K562 (cell line): Measurements from ENCODE around the gene KMT2C. TPM values are rescaled to one million over a fixed set of nuclear protein-coding genes. Genes with fewer than 3 reads are reported as not detected.

Experiments
- ATAC-seq: fragments of 200-7000 bp; cut with Tn5 transposase; 3 replicates; pipeline ENCODE4 v1.9.1; 2020; ENCODE audit warnings: moderate library complexity
- BruUV-seq: library from RNA; stranded (reverse); fragments of 400-500 nt; replicated peaks from 2 replicates; lab custom pipeline; 2021; lab: Mats Ljungman, UMichigan
- CTCF ChIA-PET: fragments of 300-600 bp; formaldehyde crosslinking; extraction: SDS; loops from one replicate; lab custom pipeline; 2021; ENCODE audit warnings: low intra/inter-chr PET ratio; lab: Yijun Ruan, JAX
- POLR2A ChIA-PET: fragments of 300-600, 350-650 bp; sonication (Branson Sonifier 250); formaldehyde crosslinking; extraction: SDS; loops from one replicate; lab custom pipeline; 2021; ENCODE audit warnings: antibody characterized with exemption, inconsistent platforms; lab: Yijun Ruan, JAX
- DNase-seq, 4 experiments: peaks; one replicate each; pipeline versions ENCODE4 v3.0.0 to v3.0.0-alpha.2; 2011 to 2018; ENCODE audit warnings: low spot score in 3 of 4, mixed read lengths in 3 of 4; ENCODE audit errors: extremely low read depth in 1 of 4
- FAIRE-seq: peaks from 2 replicates; lab custom pipeline; 2011; peaks lifted over from hg19 to GRCh38; lab: Jason Lieb, UNC
- H2AFZ ChIP-seq: 2 replicates; pipeline ENCODE4 v1.6.0; 2011; ENCODE audit warnings: low read depth, low read length, control low read depth, inconsistent platforms
- H3K27ac ChIP-seq: fragments of 200-600 bp; 3 replicates; pipeline ENCODE4 v1.8.0; 2011; ENCODE audit warnings: low read depth, mild to moderate bottlenecking, control low read depth, inconsistent platforms, low read length, moderate library complexity, mixed read lengths; ENCODE audit errors: extremely low read depth
- H3K27me3 ChIP-seq, 2 experiments: fragments of 300-600 bp in 1 of 2; 2 replicates in 1 of 2; 3 replicates in 1 of 2; pipeline versions ENCODE4 v1.6.0 to v1.8.0; 2011; ENCODE audit warnings: inconsistent platforms in 2 of 2, low read length in 2 of 2, mild to moderate bottlenecking in 1 of 2, mixed read lengths in 1 of 2, moderate library complexity in 1 of 2; ENCODE audit not compliant: control insufficient read depth in 2 of 2, insufficient read depth in 2 of 2
- H3K36me3 ChIP-seq: fragments of 300-600 bp; 3 replicates; pipeline ENCODE4 v1.8.0; 2011; ENCODE audit warnings: mild to moderate bottlenecking, low read length, inconsistent platforms; ENCODE audit not compliant: control insufficient read depth, insufficient read depth
- H3K4me1 ChIP-seq, 2 experiments: fragments of 200-600 bp in 1 of 2; replicated peaks in 1 of 2; 2 replicates in 1 of 2; 3 replicates in 1 of 2; pipeline versions ENCODE4 v1.5.1 to v1.8.0; 2011; ENCODE audit warnings: inconsistent platforms in 2 of 2, low read length in 2 of 2, mild to moderate bottlenecking in 1 of 2, mixed read lengths in 1 of 2, moderate library complexity in 1 of 2; ENCODE audit not compliant: control insufficient read depth in 2 of 2, insufficient read depth in 2 of 2
- H3K4me2 ChIP-seq: 2 replicates; pipeline ENCODE4 v1.6.1; 2011; ENCODE audit warnings: low read length, control low read depth, inconsistent platforms, mixed read lengths; ENCODE audit not compliant: insufficient read depth
- H3K4me3 ChIP-seq: fragments of 200-600 bp; sonication (generic), shearing (Covaris generic); 2 replicates; pipeline ENCODE4 v1.5.1; 2016; ENCODE audit warnings: control low read depth, inconsistent platforms
- H3K79me2 ChIP-seq: fragments of 200-600 bp; 3 replicates; pipeline ENCODE4 v1.8.0; 2011; ENCODE audit warnings: low read length, inconsistent platforms; ENCODE audit not compliant: control insufficient read depth, insufficient read depth
- H3K9ac ChIP-seq, 2 experiments: 2 replicates each; pipeline versions ENCODE4 v1.6.0 to v1.6.1; 2011; ENCODE audit warnings: low read depth in 2 of 2, low read length in 2 of 2, control low read depth in 1 of 2, inconsistent platforms in 1 of 2, mild to moderate bottlenecking in 1 of 2, mixed read lengths in 1 of 2; ENCODE audit not compliant: insufficient read depth in 1 of 2
- H3K9me1 ChIP-seq: one replicate; pipeline ENCODE4 v1.6.0; 2011; ENCODE audit warnings: inconsistent platforms, mild to moderate bottlenecking, low read length, moderate library complexity; ENCODE audit not compliant: control insufficient read depth, insufficient read depth
- H3K9me3 ChIP-seq: replicated peaks from 2 replicates; pipeline ENCODE4 v1.5.1; 2011; ENCODE audit warnings: low read depth, low read length, inconsistent platforms; ENCODE audit not compliant: control insufficient read depth, insufficient read depth
- H4K20me1 ChIP-seq: replicated peaks from 2 replicates; pipeline ENCODE4 v1.6.1; 2011; ENCODE audit warnings: low read length, inconsistent platforms, mixed read lengths; ENCODE audit not compliant: control insufficient read depth, insufficient read depth
- C11orf30 ChIP-seq: fragments of 450-650 bp; IDR thresholded peaks from 2 replicates; pipeline ENCODE4 v1.6.1; 2016; ENCODE audit warnings: low read depth, mild to moderate bottlenecking
- EHMT2 ChIP-seq: fragments of 450-650 bp; IDR thresholded peaks from 2 replicates; pipeline ENCODE4 v1.6.1; 2018; ENCODE audit warnings: antibody characterized with exemption
- ETV6 ChIP-seq, 3 experiments: fragments of 150-350 bp in 1 of 3; sonication (generic) in 1 of 3; formaldehyde crosslinking in 1 of 3; IDR thresholded peaks; 2 replicates each; pipeline versions ENCODE4 v1.6.1 to v1.8.0; 2014 to 2022; ENCODE audit warnings: borderline replicate concordance in 2 of 3, low read depth in 2 of 3, antibody characterized with exemption in 1 of 3, low read length in 1 of 3, mild to moderate bottlenecking in 1 of 3, missing genetic modification reagents in 1 of 3
- GABPB2 ChIP-seq: fragments of 250-450 bp; sonication (Bioruptor Pico); conservative IDR thresholded peaks from 2 replicates; pipeline ENCODE4 v1.5.1; 2021; ENCODE audit warnings: mild to moderate bottlenecking
- GTF2E2 ChIP-seq: fragments of 200-800 bp; sonication (Bioruptor generic); IDR thresholded peaks from 2 replicates; pipeline ENCODE4 v1.6.1; 2016; ENCODE audit warnings: missing genetic modification characterization, missing compliant biosample characterization
- HMG20A ChIP-seq: fragments of 450-650 bp; formaldehyde crosslinking; conservative IDR thresholded peaks from 2 replicates; pipeline ENCODE4 v1.4.0; 2020; ENCODE audit warnings: mild to moderate bottlenecking, mixed read lengths
- L3MBTL2 ChIP-seq: fragments of 450-650 bp; IDR thresholded peaks from 2 replicates; pipeline ENCODE4 v1.6.1; 2016; ENCODE audit warnings: mild to moderate bottlenecking, moderate library complexity
- NFE2L1 ChIP-seq: fragments of 450-650 bp; IDR thresholded peaks from 2 replicates; pipeline ENCODE4 v1.6.1; 2016; ENCODE audit warnings: missing genetic modification characterization, low read depth, mild to moderate bottlenecking, missing compliant biosample characterization, moderate library complexity, borderline replicate concordance
- POU5F1 ChIP-seq: fragments of 150-350 bp; IDR thresholded peaks from 2 replicates; pipeline ENCODE4 v1.6.1; 2014; ENCODE audit warnings: borderline replicate concordance, low read length, low read depth, mild to moderate bottlenecking; ENCODE audit not compliant: partially characterized antibody
- RBFOX2 ChIP-seq: fragments of 200-400 bp; formaldehyde crosslinking; IDR thresholded peaks from 2 replicates; pipeline ENCODE4 v1.6.1; 2017; ENCODE audit warnings: low read depth, mild to moderate bottlenecking, low read length, moderate library complexity
- SAP30 ChIP-seq: fragments of 200-600 bp; sonication (generic); IDR thresholded peaks from 2 replicates; pipeline ENCODE4 v1.6.1; 2012; ENCODE audit warnings: borderline replicate concordance, low read depth, mild to moderate bottlenecking, moderate library complexity, low read length, control low read depth, inconsistent platforms; ENCODE audit not compliant: insufficient read depth, poor library complexity, severe bottlenecking
- SMARCE1 ChIP-seq: fragments of 450-650 bp; IDR thresholded peaks from 2 replicates; pipeline ENCODE4 v1.7.1; 2016; ENCODE audit warnings: mild to moderate bottlenecking
- ZNF212 ChIP-seq: fragments of 450-650 bp; formaldehyde crosslinking; IDR thresholded peaks from 2 replicates; pipeline ENCODE4 v1.4.0; 2020; ENCODE audit warnings: mild to moderate bottlenecking
- ZNF445 ChIP-seq: fragments of 250-450 bp; sonication (Bioruptor Pico); IDR thresholded peaks from 2 replicates; pipeline ENCODE4 v1.4.0; 2020; ENCODE audit warnings: low read depth, mild to moderate bottlenecking, moderate library complexity
- WGBS: fragments of 100-300 bp; shearing (Covaris generic); methylation state at CpG from one replicate; pipeline ENCODE4 v1.1.6; 2016; ENCODE audit warnings: low coverage, mixed read lengths; ENCODE audit not compliant: insufficient coverage; ENCODE audit errors: missing lambda C conversion rate; 5-methylcytosine and 5-hydroxymethylcytosine counted together
- in situ Hi-C: fragments of 300-500 bp; cut with MboI; formaldehyde crosslinking; loops from 4 replicates; pipeline ENCODE4 v1.15.0; 2018; ENCODE audit warnings: inconsistent platforms, mixed read lengths
- intact Hi-C: fragments of 100-400 bp; cut with micrococcal nuclease; formaldehyde crosslinking; loops from 2 replicates; pipeline ENCODE4 v1.14.2; 2022
- polyA plus RNA-seq, 8 experiments: library from polyadenylated mRNA; depleted of rRNA in 4 of 8; stranded (reverse) in 5 of 8; unstranded in 3 of 8; fragments of >200 nt; fragmentation: Nextera tagmentation in 2 of 8; fragmentation: Illumina TruSeq in 1 of 8; extraction: Ambion mirVana in 2 of 8; extraction: Trizol in 1 of 8; gene quantifications; 2 replicates each; pipeline versions ENCODE4 v1.2.1 to v1.2.3, GENCODE V29; 2011 to 2014; ENCODE audit warnings: inconsistent platforms in 1 of 8, missing spikeins in 1 of 8
- total RNA-seq, 7 experiments: library from RNA; depleted of rRNA in 6 of 7; stranded (reverse); fragments of >200 nt in 6 of 7; fragmentation: Illumina TruSeq in 2 of 7; extraction: Trizol in 2 of 7; gene quantifications; 2 replicates each; pipeline versions ENCODE4 v1.2.1 to v1.2.3, GENCODE V29; 2011 to 2021; ENCODE audit warnings: low replicate concordance in 1 of 7
- TF ChIP-seq, protein P1 (sequence below), 2 experiments: fragments of 450-650 bp in 1 of 2; IDR thresholded peaks; 2 replicates each; pipeline ENCODE4 v1.6.1; 2011 to 2017; ENCODE audit warnings: low read depth in 2 of 2, antibody characterized with exemption in 1 of 2, borderline replicate concordance in 1 of 2, low read length in 1 of 2, mild to moderate bottlenecking in 1 of 2, mixed read lengths in 1 of 2; ENCODE audit not compliant: control insufficient read depth in 1 of 2
- TF ChIP-seq, protein P2 (sequence below): fragments of 450-650 bp; formaldehyde crosslinking; IDR thresholded peaks from 2 replicates; pipeline ENCODE4 v1.4.0; 2022; ENCODE audit warnings: missing genetic modification characterization

KMT2C gene
- total and polyA plus RNA-seq, 9 of the 15 experiments (the other 6 are each of a cell fraction or from before 2014, with no cell fraction given) = 4.9 to 67.8 (median 27.1) TPM

DNA sequence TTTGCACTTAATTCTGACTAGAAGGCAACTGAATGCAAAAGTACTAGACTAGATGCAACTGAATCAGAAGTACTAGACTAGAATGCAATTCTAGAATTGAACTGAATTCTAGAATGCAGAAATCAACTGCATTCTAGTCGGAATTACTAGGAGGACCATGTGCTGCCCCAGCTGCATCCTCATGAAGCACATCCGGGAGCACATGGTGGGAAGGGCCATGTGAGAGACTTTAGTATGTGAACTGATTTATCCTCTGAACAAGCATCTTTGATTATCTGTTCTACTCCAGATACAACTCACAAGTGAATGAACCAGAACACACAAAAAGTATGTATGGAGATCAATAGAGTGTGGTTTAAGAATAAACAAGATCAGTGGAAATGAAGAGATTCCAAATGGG lies 295.2 kb downstream of the KMT2C start:
- Histone ChIP-seq H3K79me2 (no peaks in the 10 kb centered on the region), H3K4me2 (no peak overlapping the region), H3K9me3 (no peaks in the 10 kb centered on the region), H3K4me3 (no peak overlapping the region), H3K4me1 (no peaks in the 10 kb centered on the region)
- CTCF ChIA-PET = no interaction called here
- no peak for DNase-seq
- no peak for FAIRE-seq
- TF ChIP-seq ETV6 (IDR thresholded peaks at IDR 0.05; ENCODE audit: borderline replicate concordance in 1 of 2, low read depth in 2 of 2, low read length in 1 of 2) (no peak), ETV6 (CRISPR knock-in tag; IDR thresholded peaks at IDR 0.05; ENCODE audit: borderline replicate concordance) (no peak), NFE2L1 (no peak), GABPB2 (CRISPR knock-in tag) (no peak), ZNF212 (CRISPR knock-in tag) (no peak), POU5F1 (no peak), C11orf30 (no peak), EHMT2 (no peak), RBFOX2 (no peak), HMG20A (CRISPR knock-in tag) (no peak), ZNF445 (CRISPR knock-in tag) (no peak), SMARCE1 (no peak), L3MBTL2 (no peak), SAP30 (no peak), GTF2E2 (tag) (no peak)
- TF ChIP-seq, protein P1, sequence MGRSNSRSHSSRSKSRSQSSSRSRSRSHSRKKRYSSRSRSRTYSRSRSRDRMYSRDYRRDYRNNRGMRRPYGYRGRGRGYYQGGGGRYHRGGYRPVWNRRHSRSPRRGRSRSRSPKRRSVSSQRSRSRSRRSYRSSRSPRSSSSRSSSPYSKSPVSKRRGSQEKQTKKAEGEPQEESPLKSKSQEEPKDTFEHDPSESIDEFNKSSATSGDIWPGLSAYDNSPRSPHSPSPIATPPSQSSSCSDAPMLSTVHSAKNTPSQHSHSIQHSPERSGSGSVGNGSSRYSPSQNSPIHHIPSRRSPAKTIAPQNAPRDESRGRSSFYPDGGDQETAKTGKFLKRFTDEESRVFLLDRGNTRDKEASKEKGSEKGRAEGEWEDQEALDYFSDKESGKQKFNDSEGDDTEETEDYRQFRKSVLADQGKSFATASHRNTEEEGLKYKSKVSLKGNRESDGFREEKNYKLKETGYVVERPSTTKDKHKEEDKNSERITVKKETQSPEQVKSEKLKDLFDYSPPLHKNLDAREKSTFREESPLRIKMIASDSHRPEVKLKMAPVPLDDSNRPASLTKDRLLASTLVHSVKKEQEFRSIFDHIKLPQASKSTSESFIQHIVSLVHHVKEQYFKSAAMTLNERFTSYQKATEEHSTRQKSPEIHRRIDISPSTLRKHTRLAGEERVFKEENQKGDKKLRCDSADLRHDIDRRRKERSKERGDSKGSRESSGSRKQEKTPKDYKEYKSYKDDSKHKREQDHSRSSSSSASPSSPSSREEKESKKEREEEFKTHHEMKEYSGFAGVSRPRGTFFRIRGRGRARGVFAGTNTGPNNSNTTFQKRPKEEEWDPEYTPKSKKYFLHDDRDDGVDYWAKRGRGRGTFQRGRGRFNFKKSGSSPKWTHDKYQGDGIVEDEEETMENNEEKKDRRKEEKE (IDR thresholded peaks at IDR 0.05; ENCODE audit: borderline replicate concordance in 1 of 2, control insufficient read depth in 1 of 2, low read depth in 2 of 2, low read length in 1 of 2) = no peak
- TF ChIP-seq, protein P2, sequence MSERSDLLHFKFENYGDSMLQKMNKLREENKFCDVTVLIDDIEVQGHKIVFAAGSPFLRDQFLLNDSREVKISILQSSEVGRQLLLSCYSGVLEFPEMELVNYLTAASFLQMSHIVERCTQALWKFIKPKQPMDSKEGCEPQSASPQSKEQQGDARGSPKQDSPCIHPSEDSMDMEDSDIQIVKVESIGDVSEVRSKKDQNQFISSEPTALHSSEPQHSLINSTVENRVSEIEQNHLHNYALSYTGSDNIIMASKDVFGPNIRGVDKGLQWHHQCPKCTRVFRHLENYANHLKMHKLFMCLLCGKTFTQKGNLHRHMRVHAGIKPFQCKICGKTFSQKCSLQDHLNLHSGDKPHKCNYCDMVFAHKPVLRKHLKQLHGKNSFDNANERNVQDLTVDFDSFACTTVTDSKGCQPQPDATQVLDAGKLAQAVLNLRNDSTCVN (CRISPR knock-in tag) = no peak
- TF ChIP-seq, all 486 proteins: peak for 0
- Histone ChIP-seq H3K9me1 (no peaks in the 10 kb centered on the region), H3K9ac (no peak overlapping the region), H4K20me1 (no peaks in the 10 kb centered on the region), H3K27me3 (no peaks in the 10 kb centered on the region), H3K27ac (no peak overlapping the region), H2AFZ (no peak overlapping the region), H3K36me3 (peaks cover 94% of the 10 kb centered on the region)
- POLR2A ChIA-PET = interaction anchor here (0.8 to 2.7 kb wide), 4 partner anchors 8 to 12 kb away, joined by 3 to 8 read pairs (median 4); no protein-coding TSS in a partner anchor
- intact Hi-C loops (no loop called here), in situ Hi-C loops (no loop called here)
- 92% methylated on average over 2 of the region's 2 CpGs for WGBS
- no peak for ATAC-seq
- BruUV-seq = no TSS peak
